Measurements from ENCODE around the gene MRPL40.

MRPL40 gene

DNA sequence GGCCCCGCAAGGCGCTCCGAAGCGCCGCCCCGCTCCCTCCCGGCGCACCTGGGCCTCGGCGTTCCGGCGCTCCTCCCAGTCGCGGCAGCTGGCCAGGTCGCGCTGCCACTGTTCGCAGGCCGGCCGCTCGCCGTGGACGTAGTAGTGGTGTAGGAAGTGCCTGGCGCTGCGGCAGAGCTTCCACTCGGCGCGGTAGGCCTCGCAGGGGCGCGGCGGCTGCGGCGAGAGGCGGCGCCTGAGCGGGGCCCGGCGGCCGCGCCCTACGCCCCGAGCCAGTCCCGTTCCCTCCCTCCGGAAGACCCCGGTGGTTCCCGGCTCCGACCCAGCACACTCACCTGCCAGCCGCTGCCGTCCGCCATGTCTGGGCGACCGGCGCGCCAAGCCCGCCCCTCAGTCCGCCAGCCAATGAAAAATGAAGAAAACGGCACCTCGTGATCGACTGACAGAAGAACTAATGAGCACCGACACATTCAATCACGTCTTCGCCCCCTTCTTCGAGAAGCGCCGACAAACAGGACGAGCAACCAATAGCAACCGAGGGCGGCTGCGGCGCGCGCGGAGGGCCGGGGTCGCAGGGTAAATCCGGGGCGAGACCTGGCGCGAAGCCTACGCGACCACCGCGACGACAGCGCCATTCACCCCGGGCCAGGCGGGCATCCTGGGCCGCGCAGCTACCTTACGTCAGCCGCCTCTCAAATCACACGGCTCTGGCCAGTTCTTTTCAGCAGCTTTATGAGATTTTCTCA, 15.2 kb downstream of the MRPL40 start, which contains the start of gene C22orf39:
TSS of gene C22orf39 (minus strand) at position 382 of the 746 bp plus-strand sequence. CDS start at position 359, 23 bp downstream.
- Histone ChIP-seq H3K27me3 (replicated peaks; ENCODE audit: insufficient read depth, low read length) (no peaks in the 10 kb centered on the region), H3K4me2 (ENCODE audit: low read depth, low read length) (peak within 1 kb of the TSS; percentile 84), H3K27ac (ENCODE audit: low read length) (peak within 1 kb of the TSS; percentile 75), H3K9ac (ENCODE audit: low read length) (peak within 1 kb of the TSS; percentile 78), H4K20me1 (ENCODE audit: insufficient read depth, low read length) (no peaks in the 10 kb centered on the region), H3K36me3 (replicated peaks; ENCODE audit: insufficient read depth, low read length) (no peaks in the 10 kb centered on the region), H3K9me2 (replicated peaks; ENCODE audit: insufficient read depth, low read length) (no peaks in the 10 kb centered on the region), H3F3A (ENCODE audit: insufficient read depth, low read length) (peaks cover 28% of the 10 kb centered on the region), H3K9me3 (replicated peaks; ENCODE audit: insufficient read depth, low read length) (no peaks in the 10 kb centered on the region), H3K4me3 (ENCODE audit: low read length) (peak within 1 kb of the TSS; percentile 88), H3K4me1 (ENCODE audit: low read length) (peaks cover 16% of the 10 kb centered on the region), H2AFZ (ENCODE audit: low read length) (peak within 1 kb of the TSS; percentile 87), H3K79me2 (ENCODE audit: low read length) (peaks cover 61% of the 10 kb centered on the region)
- peak; percentile 95 for DNase-seq
- no peak for TF ChIP-seq EZH2 (optimal IDR thresholded peaks at IDR 0.05; ENCODE audit: low read depth, low read length)
- no peak for TF ChIP-seq EZH2phosphoT487 (IDR thresholded peaks at IDR 0.05; ENCODE audit: low read length)
- TF ChIP-seq, protein P1, sequence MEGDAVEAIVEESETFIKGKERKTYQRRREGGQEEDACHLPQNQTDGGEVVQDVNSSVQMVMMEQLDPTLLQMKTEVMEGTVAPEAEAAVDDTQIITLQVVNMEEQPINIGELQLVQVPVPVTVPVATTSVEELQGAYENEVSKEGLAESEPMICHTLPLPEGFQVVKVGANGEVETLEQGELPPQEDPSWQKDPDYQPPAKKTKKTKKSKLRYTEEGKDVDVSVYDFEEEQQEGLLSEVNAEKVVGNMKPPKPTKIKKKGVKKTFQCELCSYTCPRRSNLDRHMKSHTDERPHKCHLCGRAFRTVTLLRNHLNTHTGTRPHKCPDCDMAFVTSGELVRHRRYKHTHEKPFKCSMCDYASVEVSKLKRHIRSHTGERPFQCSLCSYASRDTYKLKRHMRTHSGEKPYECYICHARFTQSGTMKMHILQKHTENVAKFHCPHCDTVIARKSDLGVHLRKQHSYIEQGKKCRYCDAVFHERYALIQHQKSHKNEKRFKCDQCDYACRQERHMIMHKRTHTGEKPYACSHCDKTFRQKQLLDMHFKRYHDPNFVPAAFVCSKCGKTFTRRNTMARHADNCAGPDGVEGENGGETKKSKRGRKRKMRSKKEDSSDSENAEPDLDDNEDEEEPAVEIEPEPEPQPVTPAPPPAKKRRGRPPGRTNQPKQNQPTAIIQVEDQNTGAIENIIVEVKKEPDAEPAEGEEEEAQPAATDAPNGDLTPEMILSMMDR (IDR thresholded peaks at IDR 0.05; ENCODE audit: low read length): no peak

DNA sequence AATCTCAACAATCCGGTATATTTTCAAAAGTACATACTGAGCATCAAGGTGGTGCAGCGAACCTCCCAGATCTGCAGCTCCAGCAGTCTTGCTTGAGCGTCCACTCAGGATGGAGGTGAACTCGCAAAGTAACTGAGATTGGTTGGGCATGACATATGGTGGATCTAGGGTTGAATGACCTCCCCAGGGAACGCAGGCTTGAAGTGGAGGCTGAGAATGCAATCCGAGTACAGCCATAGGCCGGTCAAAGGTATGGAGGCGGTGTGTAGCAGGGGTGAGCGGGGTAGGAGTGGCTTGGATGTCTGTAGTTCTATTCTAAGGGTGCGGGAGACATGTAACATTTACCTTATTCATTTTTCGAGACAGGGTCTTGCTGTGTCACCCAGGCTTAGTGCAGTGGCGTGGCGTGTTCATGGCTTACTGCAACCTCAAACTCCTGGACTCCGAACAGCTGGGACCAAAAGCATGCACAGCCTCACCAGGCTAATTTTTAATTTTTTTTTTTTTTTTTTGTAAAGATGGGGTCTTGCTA, 15.8 kb downstream of the MRPL40 start:
- Histone ChIP-seq H3K27ac (ENCODE audit: low read length) (peak overlapping the region; percentile 75), H4K20me1 (ENCODE audit: insufficient read depth, low read length) (no peaks in the 10 kb centered on the region), H3F3A (ENCODE audit: insufficient read depth, low read length) (peaks cover 28% of the 10 kb centered on the region), H3K4me1 (ENCODE audit: low read length) (peaks cover 16% of the 10 kb centered on the region), H3K9me2 (replicated peaks; ENCODE audit: insufficient read depth, low read length) (no peaks in the 10 kb centered on the region), H3K4me2 (ENCODE audit: low read depth, low read length) (peak overlapping the region; percentile 84), H3K36me3 (replicated peaks; ENCODE audit: insufficient read depth, low read length) (no peaks in the 10 kb centered on the region), H3K9me3 (replicated peaks; ENCODE audit: insufficient read depth, low read length) (no peaks in the 10 kb centered on the region), H3K79me2 (ENCODE audit: low read length) (peaks cover 55% of the 10 kb centered on the region), H3K9ac (ENCODE audit: low read length) (peak overlapping the region; percentile 78), H3K27me3 (replicated peaks; ENCODE audit: insufficient read depth, low read length) (no peaks in the 10 kb centered on the region), H3K4me3 (ENCODE audit: low read length) (peak overlapping the region; percentile 88), H2AFZ (ENCODE audit: low read length) (peak overlapping the region; percentile 87)
- peak; percentile 55 for DNase-seq
- TF ChIP-seq EZH2phosphoT487 (IDR thresholded peaks at IDR 0.05; ENCODE audit: low read length) (no peak), EZH2 (optimal IDR thresholded peaks at IDR 0.05; ENCODE audit: low read depth, low read length) (no peak)
- TF ChIP-seq, protein P1 (IDR thresholded peaks at IDR 0.05; ENCODE audit: low read length): no peak

DNA sequence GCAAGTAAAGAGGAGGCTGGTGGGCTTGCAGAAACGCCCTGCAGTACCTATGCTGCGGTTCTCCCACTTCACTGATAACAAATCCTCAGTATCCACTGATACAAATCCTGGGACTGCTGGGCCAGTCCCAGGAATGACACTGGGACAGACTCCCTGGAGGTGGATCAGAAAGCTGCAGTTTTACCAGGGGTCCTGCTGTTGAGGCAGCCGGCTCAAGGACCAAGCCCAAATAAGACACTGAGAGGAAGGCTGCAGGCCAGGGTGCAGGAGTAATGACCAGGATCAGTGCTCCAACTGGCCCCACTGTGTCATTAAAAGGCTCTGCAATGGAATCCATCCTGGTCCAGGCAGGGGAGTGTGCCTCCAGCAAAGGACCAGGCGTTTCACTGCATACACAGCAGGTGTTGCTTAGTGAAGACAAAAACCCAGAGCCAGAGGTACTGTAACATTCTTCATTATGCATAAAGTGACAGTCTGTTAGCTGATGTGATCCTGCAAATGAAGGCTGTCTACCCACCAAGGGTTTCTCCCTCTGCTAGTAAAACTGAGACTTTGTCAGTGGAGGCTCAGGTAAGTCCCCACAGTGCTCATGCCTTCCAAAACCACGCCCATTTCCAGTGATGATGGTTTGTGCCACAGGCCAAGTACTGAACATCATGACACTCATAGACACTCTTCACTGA, 16.5 kb downstream of the MRPL40 start:
- no peaks in the 10 kb centered on the region for H3K27me3 ChIP-seq (replicated peaks; ENCODE audit: insufficient read depth, low read length)
- peaks cover 16% of the 10 kb centered on the region for H3K4me1 ChIP-seq (ENCODE audit: low read length)
- H3K9me2 ChIP-seq (replicated peaks; ENCODE audit: insufficient read depth, low read length): no peaks in the 10 kb centered on the region
- H3K4me2 ChIP-seq (ENCODE audit: low read depth, low read length): peak overlapping the region; percentile 84; the same call in 1 of the 2 replicates
- H3K79me2 ChIP-seq (ENCODE audit: low read length): peaks cover 48% of the 10 kb centered on the region
- peak; percentile 63 for DNase-seq
- H4K20me1 ChIP-seq (ENCODE audit: insufficient read depth, low read length): no peaks in the 10 kb centered on the region
- TF ChIP-seq, protein P1 (IDR thresholded peaks at IDR 0.05; ENCODE audit: low read length): no peak
- TF ChIP-seq EZH2phosphoT487 (IDR thresholded peaks at IDR 0.05; ENCODE audit: low read length): no peak
- no peak for TF ChIP-seq EZH2 (optimal IDR thresholded peaks at IDR 0.05; ENCODE audit: low read depth, low read length)
- peaks cover 28% of the 10 kb centered on the region for H3F3A ChIP-seq (ENCODE audit: insufficient read depth, low read length)
- H3K36me3 ChIP-seq (replicated peaks; ENCODE audit: insufficient read depth, low read length): 0 out of 2 replicates have a peak, but pooled peaks cover under 1% of the 10 kb centered on the region
- peak overlapping the region; percentile 75; the same call in 1 of the 2 replicates for H3K27ac ChIP-seq (ENCODE audit: low read length)
- no peaks in the 10 kb centered on the region for H3K9me3 ChIP-seq (replicated peaks; ENCODE audit: insufficient read depth, low read length)
- no peak overlapping the region for H2AFZ ChIP-seq (ENCODE audit: low read length)
- peak overlapping the region; percentile 88 for H3K4me3 ChIP-seq (ENCODE audit: low read length)
- H3K9ac ChIP-seq (ENCODE audit: low read length): peak overlapping the region; percentile 78; the same call in 1 of the 2 replicates

Data from MM.1S (cell line).